CD14-positive monocyte (primary cell): ENCODE results near the gene GPR27. TPM values are rescaled to one million over a fixed set of nuclear protein-coding genes. Genes with fewer than 3 reads are reported as not detected.

Experiments
- DNase-seq, 3 donors: peaks; one replicate each; pipeline ENCODE4 v3.0.0-alpha.2; 2011 to 2022
- H2AFZ ChIP-seq: 2 replicates; pipeline ENCODE4 v1.6.0; 2012; ENCODE audit warnings: mild to moderate bottlenecking, low read depth, low read length, inconsistent platforms; ENCODE audit not compliant: insufficient read depth, poor library complexity, severe bottlenecking
- H3K27ac ChIP-seq, 2 donors: 1 replicate in 1 of 2; 2 replicates in 1 of 2; pipeline ENCODE4 v1.5.1; 2012 to 2013; ENCODE audit warnings: low read length in 2 of 2, control low read depth in 1 of 2, inconsistent platforms in 1 of 2, low read depth in 1 of 2, mild to moderate bottlenecking in 1 of 2
- H3K27me3 ChIP-seq, 2 donors: one replicate each; pipeline versions ENCODE4 v1.6.0 to v1.6.1; 2011 to 2013; ENCODE audit warnings: low read length in 2 of 2; ENCODE audit not compliant: control insufficient read depth in 2 of 2, insufficient read depth in 2 of 2
- H3K36me3 ChIP-seq, 2 donors: replicated peaks in 1 of 2; 1 replicate in 1 of 2; 2 replicates in 1 of 2; pipeline versions ENCODE4 v1.5.1 to v1.6.1; 2012 to 2013; ENCODE audit warnings: low read length in 2 of 2, control low read depth in 1 of 2, inconsistent platforms in 1 of 2, mild to moderate bottlenecking in 1 of 2; ENCODE audit not compliant: insufficient read depth in 2 of 2, control insufficient read depth in 1 of 2
- H3K4me1 ChIP-seq, 2 donors: 1 replicate in 1 of 2; 2 replicates in 1 of 2; pipeline versions ENCODE4 v1.5.1 to v1.6.1; 2012 to 2013; ENCODE audit warnings: low read length in 2 of 2, control low read depth in 1 of 2, inconsistent platforms in 1 of 2, mild to moderate bottlenecking in 1 of 2, moderate library complexity in 1 of 2; ENCODE audit not compliant: insufficient read depth in 2 of 2, control insufficient read depth in 1 of 2
- H3K4me2 ChIP-seq: replicated peaks from 2 replicates; pipeline ENCODE3; 2012; ENCODE audit warnings: low read length, moderate library complexity, mild to moderate bottlenecking; ENCODE audit not compliant: poor library complexity, severe bottlenecking; ENCODE audit errors: extremely low read depth
- H3K4me3 ChIP-seq, 3 experiments: fragments of 200-600 bp in 1 of 3; sonication (generic) in 1 of 3; replicated peaks in 1 of 3; 1 replicate in 2 of 3; 2 replicates in 1 of 3; pipeline ENCODE4 v1.5.1; 2011 to 2013; ENCODE audit warnings: low read length in 3 of 3, mild to moderate bottlenecking in 3 of 3, control low read depth in 2 of 3, low read depth in 2 of 3, inconsistent platforms in 1 of 3, moderate library complexity in 1 of 3
- H3K79me2 ChIP-seq: 2 replicates; pipeline ENCODE4 v1.6.0; 2012; ENCODE audit warnings: mild to moderate bottlenecking, control low read depth, inconsistent platforms, low read length, moderate library complexity; ENCODE audit not compliant: insufficient read depth
- H3K9ac ChIP-seq: 2 replicates; pipeline ENCODE4 v1.6.0; 2017; ENCODE audit warnings: low read length, mild to moderate bottlenecking; ENCODE audit not compliant: insufficient read depth, poor library complexity, severe bottlenecking
- H3K9me3 ChIP-seq, 2 donors: replicated peaks in 1 of 2; 1 replicate in 1 of 2; 2 replicates in 1 of 2; pipeline versions ENCODE4 v1.5.1 to v1.6.1; 2012 to 2013; ENCODE audit warnings: low read length in 2 of 2, control low read depth in 1 of 2; ENCODE audit not compliant: control insufficient read depth in 1 of 2, insufficient read depth in 1 of 2
- H4K20me1 ChIP-seq: 2 replicates; pipeline ENCODE4 v1.6.0; 2012; ENCODE audit warnings: mild to moderate bottlenecking, low read length, control low read depth, moderate library complexity; ENCODE audit not compliant: insufficient read depth
- H3K27ac Mint-ChIP-seq, 7 donors: one replicate each; pipeline ENCODE4 v1.8.0; 2020; ENCODE audit warnings: mild to moderate bottlenecking in 7 of 7, mixed read lengths in 7 of 7, moderate library complexity in 6 of 7, inconsistent platforms in 2 of 7
- H3K27me3 Mint-ChIP-seq, 3 donors: one replicate each; pipeline ENCODE4 v1.8.0; 2021 to 2022; ENCODE audit warnings: low read depth in 3 of 3, mild to moderate bottlenecking in 3 of 3, mixed read lengths in 3 of 3, moderate library complexity in 3 of 3, inconsistent platforms in 1 of 3
- H3K36me3 Mint-ChIP-seq, 2 donors: one replicate each; pipeline ENCODE4 v1.8.0; 2020; ENCODE audit warnings: mixed read lengths in 2 of 2, inconsistent platforms in 1 of 2, mild to moderate bottlenecking in 1 of 2
- H3K4me1 Mint-ChIP-seq: one replicate; pipeline ENCODE4 v1.8.0; 2020; ENCODE audit warnings: mild to moderate bottlenecking, mixed read lengths
- H3K4me3 Mint-ChIP-seq, 2 donors: one replicate each; pipeline ENCODE4 v1.8.0; 2020; ENCODE audit warnings: mild to moderate bottlenecking in 2 of 2, mixed read lengths in 2 of 2, moderate library complexity in 1 of 2
- H3K9me3 Mint-ChIP-seq, 7 donors: one replicate each; pipeline ENCODE4 v1.8.0; 2020 to 2022; ENCODE audit warnings: mixed read lengths in 7 of 7, mild to moderate bottlenecking in 6 of 7, moderate library complexity in 6 of 7, inconsistent platforms in 2 of 7
- CTCF ChIP-seq: fragments of 200-600 bp; IDR thresholded peaks from one replicate; pipeline ENCODE4 v1.8.0; 2022; ENCODE audit warnings: antibody characterized with exemption, mild to moderate bottlenecking
- WGBS: methylation state at CpG from one replicate; pipeline ENCODE4 v1.1.5; 2013; ENCODE audit warnings: missing lambda C conversion rate; ENCODE audit not compliant: insufficient coverage; 5-methylcytosine and 5-hydroxymethylcytosine counted together
- intact Hi-C, 2 donors: fragments of 100-400 bp; cut with micrococcal nuclease; formaldehyde crosslinking; loops; one replicate each; pipeline versions ENCODE4 v1.15.0 to v1.15.1; 2023
- polyA plus RNA-seq, 3 donors: library from polyadenylated mRNA; depleted of rRNA in 1 of 3; unstranded in 2 of 3; stranded (reverse) in 1 of 3; fragments of 300-500 nt in 2 of 3; fragments of >200 nt in 1 of 3; fragmentation: Illumina TruSeq in 2 of 3; gene quantifications; 1 replicate in 2 of 3; 2 replicates in 1 of 3; pipeline ENCODE4 v1.2.3, GENCODE V29; 2012 to 2021

Gene GPR27
- polyA plus RNA-seq, 3 donors = 5.7 to 19.6 (median 6.6) TPM

GRCh38 chr3:71789922-71790321, 36.3 kb downstream of the GPR27 start:
- Mint-ChIP-seq H3K9me3 (peaks cover 0 to 2% (median 0%) of the 10 kb centered on the region in 7 donors), H3K27me3 (peaks cover 15 to 17% (median 17%) of the 10 kb centered on the region in 3 donors), H3K36me3 (no peaks in the 10 kb centered on the region), H3K27ac (no peak overlapping the region), H3K4me1 (peaks cover 32% of the 10 kb centered on the region), H3K4me3 (no peak overlapping the region)
- WGBS = 100% methylated on average over 1 of the region's 1 CpG
- Histone ChIP-seq H3K27me3 (peaks cover 0 to 25% of the 10 kb centered on the region in 2 donors), H3K4me2 (no peak overlapping the region), H3K36me3 (no peaks in the 10 kb centered on the region), H3K4me3 (no peak overlapping the region), H3K9ac (no peak overlapping the region), H4K20me1 (no peaks in the 10 kb centered on the region), H2AFZ (no peak overlapping the region), H3K79me2 (peaks cover under 1% of the 10 kb centered on the region), H3K9me3 (no peaks in the 10 kb centered on the region), H3K27ac (no peak overlapping the region), H3K4me1 (peaks cover 7 to 22% of the 10 kb centered on the region in 2 donors)
- no peak for TF ChIP-seq CTCF
- intact Hi-C loops = loop anchor here in 1 of 2 donors (5.0 to 10.0 kb wide), 2 partner anchors 33 to 55 kb away; no protein-coding TSS in a partner anchor
- no peak for DNase-seq

- H3K4me2 ChIP-seq = no peak overlapping the region
- no peak overlapping the region for H3K27ac Mint-ChIP-seq
- no peaks in the 10 kb centered on the region for H3K79me2 ChIP-seq
- H3K36me3 Mint-ChIP-seq = no peaks in the 10 kb centered on the region
- no peak overlapping the region for H3K4me3 ChIP-seq
- no peak overlapping the region for H3K4me3 Mint-ChIP-seq
- H3K27ac ChIP-seq = no peak overlapping the region
- H4K20me1 ChIP-seq = no peaks in the 10 kb centered on the region
- H3K9ac ChIP-seq = no peak overlapping the region
- H3K27me3 Mint-ChIP-seq = peaks cover 3 to 8% (median 4%) of the 10 kb centered on the region in 3 donors
- H3K4me1 Mint-ChIP-seq = peaks cover 20% of the 10 kb centered on the region
- no peak for TF ChIP-seq CTCF
- DNase-seq = no peak
- H2AFZ ChIP-seq = no peak overlapping the region
- H3K27me3 ChIP-seq = peaks cover 0 to 11% of the 10 kb centered on the region in 2 donors
- peaks cover 0 to 2% (median 0%) of the 10 kb centered on the region in 7 donors for H3K9me3 Mint-ChIP-seq
- WGBS = no CpG with 5 or more reads among the region's 1 CpG
- intact Hi-C loops = loop anchor here in 1 of 2 donors (5.0 kb wide), 1 partner anchor 34 kb away; no protein-coding TSS in a partner anchor
- no peaks in the 10 kb centered on the region for H3K9me3 ChIP-seq
- no peaks in the 10 kb centered on the region for H3K36me3 ChIP-seq
- H3K4me1 ChIP-seq = peaks cover 0 to 9% of the 10 kb centered on the region in 2 donors
These were observed 38.0 kb downstream of the GPR27 start for GRCh38 chr3:71791634-71792033.
